ENCODE data around the gene ZNF763.
A peak's percentile ranks its signal among the peaks of the same experiment; 100 is the strongest.
"Not testable (repeated sequence)": the region's sequence is repeated elsewhere in the genome, so short reads cannot be mapped to it uniquely, and the experiment has no call there.

ZNF763 gene

DNA sequence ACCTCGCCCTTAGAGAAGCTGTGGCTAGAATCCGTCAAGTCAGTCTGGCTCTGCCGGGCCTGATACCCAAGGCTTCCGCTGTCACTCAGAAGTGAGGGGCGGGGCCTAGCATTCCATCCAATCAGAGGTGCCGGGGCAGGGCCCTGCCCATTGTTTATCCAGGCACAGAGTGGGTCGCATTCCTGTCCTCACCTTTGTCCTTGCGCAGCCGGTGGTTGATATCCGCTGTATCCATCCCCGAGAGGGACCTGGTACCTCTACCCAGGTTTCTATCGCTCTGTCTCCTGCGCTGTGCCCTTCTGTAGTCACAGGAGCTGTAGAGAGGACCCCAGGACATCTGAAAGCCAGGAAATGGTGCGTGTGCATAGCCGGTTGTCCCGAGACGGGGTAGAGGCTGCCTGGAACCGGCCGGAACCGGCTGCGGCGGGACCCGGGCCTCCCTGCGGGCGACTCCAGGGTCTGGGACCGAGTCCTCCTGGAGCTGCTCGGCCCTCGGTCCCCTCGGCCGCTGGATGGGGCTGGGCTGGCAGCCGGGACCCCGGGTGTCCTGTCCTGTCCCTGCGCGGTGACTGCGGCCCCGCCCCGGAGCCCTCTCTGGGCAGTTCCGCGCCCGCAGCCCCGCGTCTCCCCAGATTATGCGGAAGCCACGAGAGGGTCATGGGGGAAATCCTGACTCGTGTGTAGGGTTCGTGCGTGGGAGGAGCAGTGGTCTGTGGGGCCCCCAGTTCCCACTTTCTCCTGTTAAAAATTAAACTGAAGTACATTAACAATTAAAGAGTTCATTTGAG lies at the start of gene ZNF763:
Gene ZNF763, plus strand, starts transcription at position 183 of the 788 bp plus-strand sequence. Its CDS starts 169 bp downstream, at position 352.
- no peak for FAIRE-seq

DNA sequence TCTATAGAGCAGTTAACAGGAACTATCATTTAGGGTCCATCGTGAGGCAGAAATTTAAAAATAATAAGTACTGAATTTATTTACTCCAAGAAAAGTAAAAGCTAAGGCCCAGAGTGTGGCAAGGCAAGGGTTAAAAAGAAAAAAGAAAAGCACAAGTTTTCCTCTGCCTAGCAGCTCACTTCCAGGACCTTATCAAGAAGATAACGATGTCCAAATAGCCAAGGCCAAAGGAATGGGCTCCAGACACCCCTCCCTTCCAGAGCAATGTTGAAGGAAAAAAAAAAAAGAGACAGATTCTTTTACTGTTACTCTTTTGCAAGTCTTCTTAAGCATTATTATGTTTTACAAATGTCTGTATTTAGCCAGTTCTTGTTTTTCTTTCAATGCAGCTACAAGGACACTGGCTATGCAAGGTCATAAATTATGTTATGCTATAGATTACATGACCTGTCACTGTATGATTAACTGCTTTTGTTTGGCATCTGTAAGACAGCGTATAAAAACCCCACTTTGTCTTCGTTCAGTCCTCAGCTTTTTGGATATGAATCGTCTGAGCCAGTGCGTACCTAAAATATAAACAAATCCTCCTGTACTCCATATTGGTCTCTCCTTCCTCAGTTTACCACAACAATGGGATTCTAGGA lies 42.9 kb upstream of the ZNF763 start:
- no peak for FAIRE-seq

DNA sequence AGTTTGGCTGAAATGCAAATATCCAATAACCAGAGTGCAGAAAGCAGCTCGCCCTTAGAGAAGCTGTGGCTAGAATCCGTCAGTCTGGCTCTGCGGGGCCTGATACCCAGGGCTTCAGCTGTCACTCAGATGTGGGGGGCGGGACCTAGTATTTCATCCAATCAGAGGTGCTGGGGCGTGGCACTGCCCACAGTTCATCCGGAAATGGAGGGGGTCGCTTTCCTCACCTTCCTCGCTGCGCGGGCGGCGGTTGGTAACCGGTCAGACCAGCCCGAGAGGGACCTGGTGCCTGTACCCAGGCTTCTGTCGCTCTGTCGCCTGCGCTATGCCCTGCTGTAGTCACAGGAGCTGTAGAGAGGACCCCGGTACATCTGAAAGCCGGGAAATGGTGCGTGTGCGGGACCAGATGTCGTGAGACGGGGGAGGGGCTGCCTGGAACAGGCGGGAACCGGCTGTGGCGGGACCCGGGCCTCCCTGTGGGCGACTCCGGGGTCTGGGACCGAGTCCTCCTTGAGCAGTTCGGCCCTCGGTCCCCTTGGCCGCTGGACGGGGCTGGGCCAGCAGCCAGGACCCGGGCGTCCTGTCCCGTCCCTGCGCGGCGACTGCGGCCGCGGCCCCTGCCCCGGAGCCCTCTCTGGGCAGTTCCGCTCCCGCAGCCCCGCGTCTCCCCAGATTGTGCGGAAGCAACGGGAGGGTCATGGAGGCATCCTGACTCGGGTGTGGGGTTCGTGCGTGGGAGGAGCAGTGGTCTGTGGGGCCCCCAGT lies 39.8 kb upstream of the ZNF763 start, which contains the start of gene ZNF700:
Gene ZNF700, plus strand, starts transcription at position 222 of the 765 bp plus-strand sequence. Its CDS starts 104 bp downstream, at position 326.
- FAIRE-seq, result peak; percentile 82

- not testable (repeated sequence) for FAIRE-seq
Measured at GRCh38 chr19:11925651-11926187, 39.1 kb upstream of the ZNF763 start.

- FAIRE-seq, result no peak
Measured at GRCh38 chr19:11927227-11927626, 37.6 kb upstream of the ZNF763 start.

DNA sequence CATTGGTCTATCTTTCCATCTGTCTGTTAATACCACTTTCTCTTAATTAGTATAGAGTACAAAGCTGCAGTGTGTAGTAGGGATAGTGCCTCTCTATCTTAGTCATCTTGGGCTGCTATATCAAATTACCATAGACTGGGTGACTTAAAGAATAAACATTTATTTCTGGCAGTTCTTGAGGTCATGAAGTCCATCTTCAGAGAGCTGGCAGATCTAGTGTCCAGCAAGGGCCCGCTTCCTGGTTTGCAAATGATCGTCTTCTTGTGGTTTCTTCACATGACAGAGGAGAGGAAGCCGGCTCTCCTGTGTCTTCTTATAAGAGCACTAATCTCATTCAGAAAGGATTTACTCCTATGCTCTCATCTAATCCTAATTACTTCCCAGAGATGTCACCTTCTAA lies 33.8 kb upstream of the ZNF763 start:
- FAIRE-seq, result no peak

DNA sequence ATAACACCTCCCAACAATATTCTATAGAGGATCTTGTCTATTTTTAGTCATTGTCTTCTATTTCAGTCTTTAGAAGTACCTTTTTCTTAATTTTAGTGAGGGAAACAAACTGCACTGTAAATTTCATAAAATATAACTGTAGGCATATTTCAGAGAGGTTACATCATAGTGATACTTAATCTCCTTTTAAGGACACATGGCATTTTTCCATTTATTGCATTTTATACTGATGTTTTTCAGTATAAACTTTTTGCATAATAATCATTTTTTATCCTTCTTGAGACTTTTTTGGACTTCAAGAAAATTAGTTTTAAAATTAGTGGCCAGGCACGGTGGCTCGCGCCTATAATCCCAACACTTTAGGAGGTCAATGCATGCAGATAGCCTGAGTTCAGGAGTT lies 33.3 kb upstream of the ZNF763 start:
- FAIRE-seq, result no peak

- FAIRE-seq, result not testable (repeated sequence)
Measured at GRCh38 chr19:11935829-11936228, 29.0 kb upstream of the ZNF763 start.

GRCh38 chr19:11938383-11938782 lies 26.5 kb upstream of the ZNF763 start:
- FAIRE-seq, result not testable (repeated sequence)

- FAIRE-seq, result not testable (repeated sequence)
Measured at GRCh38 chr19:11941361-11941887, 23.4 kb upstream of the ZNF763 start.

- FAIRE-seq, result no peak
Measured at GRCh38 chr19:11942008-11942842, 22.6 kb upstream of the ZNF763 start.

DNA sequence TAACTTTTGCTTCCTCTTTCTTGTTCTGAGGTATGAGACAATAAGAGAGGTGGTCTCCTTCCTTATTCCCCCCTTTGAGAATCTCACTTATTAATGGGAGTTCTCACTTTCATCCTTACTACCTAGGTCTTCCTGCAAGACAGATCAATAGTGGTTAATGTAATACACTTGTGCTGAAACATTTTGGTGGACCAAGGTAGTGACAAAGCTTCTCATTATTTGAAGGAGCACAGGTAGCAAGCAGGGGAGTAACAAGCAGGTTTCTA lies 22.1 kb upstream of the ZNF763 start:
- no peak for FAIRE-seq

- FAIRE-seq, result no peak
Measured at GRCh38 chr19:11944656-11945055, 20.2 kb upstream of the ZNF763 start.

DNA sequence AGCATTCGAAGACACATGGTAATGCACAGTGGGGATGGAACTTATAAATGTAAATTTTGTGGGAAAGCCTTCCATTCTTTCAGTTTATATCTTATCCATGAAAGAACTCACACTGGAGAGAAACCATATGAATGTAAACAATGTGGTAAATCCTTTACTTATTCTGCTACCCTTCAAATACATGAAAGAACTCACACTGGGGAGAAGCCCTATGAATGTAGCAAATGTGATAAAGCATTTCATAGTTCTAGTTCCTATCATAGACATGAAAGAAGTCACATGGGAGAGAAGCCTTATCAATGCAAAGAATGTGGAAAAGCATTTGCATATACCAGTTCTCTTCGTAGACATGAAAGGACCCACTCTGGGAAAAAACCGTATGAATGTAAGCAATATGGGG lies 16.2 kb upstream of the ZNF763 start:
- FAIRE-seq, result no peak

GRCh38 chr19:11949201-11949600 lies 15.6 kb upstream of the ZNF763 start:
- no peak for FAIRE-seq

DNA sequence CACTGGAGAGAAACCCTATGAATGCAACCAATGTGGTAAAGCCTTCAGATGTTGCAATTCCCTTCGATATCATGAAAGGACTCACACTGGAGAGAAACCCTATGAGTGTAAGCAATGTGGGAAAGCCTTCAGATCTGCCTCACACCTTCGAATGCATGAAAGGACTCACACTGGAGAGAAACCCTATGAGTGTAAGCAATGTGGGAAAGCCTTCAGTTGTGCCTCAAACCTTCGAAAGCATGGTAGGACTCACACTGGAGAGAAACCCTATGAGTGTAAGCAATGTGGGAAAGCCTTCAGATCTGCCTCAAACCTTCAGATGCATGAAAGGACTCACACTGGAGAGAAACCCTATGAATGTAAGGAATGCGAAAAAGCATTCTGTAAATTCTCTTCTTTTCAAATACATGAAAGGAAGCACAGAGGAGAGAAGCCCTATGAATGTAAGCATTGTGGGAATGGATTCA lies 15.2 kb upstream of the ZNF763 start:
- not testable (repeated sequence) for FAIRE-seq

DNA sequence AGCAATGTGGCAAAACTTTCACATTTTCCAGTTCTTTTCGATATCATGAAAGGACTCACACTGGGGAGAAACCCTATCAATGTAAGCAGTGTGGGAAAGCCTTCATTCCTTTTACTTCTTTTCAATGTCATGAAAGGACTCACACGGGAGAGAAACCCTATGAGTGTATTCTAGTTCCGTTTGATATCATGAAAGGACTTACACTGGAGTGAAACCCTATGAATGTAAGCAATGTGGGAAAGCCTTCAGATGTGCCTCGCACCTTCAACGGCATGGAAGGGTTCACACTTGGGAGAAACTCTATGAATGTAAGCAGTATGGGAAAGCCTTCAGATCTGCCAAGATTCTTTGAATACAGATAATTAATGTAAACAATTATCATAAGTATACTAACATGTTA lies 14.5 kb upstream of the ZNF763 start:
- no peak for FAIRE-seq

- FAIRE-seq, result no peak
Measured at GRCh38 chr19:11963566-11964355, 1.1 kb upstream of the ZNF763 start.

DNA sequence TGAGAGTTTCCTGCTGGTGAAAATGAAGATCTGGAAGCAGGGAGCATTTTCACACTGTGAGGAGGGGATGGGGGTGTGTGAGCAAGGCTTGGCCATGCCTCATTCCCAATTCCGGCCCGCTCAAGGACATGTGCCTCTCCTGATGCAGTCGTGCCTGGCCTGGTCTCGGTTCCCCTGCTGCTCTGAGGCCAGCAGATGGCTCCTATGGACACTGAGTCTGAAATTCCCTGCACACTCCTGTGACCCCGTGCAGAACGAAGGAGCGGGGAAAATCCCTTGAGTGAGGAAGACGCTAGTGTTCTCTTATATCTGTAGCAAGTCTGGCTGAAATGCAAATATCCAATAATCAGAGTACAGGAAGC lies 363 bp upstream of the ZNF763 start:
- no peak for FAIRE-seq

- no peak for FAIRE-seq
Measured at GRCh38 chr19:11970174-11970573, 5.3 kb downstream of the ZNF763 start.

DNA sequence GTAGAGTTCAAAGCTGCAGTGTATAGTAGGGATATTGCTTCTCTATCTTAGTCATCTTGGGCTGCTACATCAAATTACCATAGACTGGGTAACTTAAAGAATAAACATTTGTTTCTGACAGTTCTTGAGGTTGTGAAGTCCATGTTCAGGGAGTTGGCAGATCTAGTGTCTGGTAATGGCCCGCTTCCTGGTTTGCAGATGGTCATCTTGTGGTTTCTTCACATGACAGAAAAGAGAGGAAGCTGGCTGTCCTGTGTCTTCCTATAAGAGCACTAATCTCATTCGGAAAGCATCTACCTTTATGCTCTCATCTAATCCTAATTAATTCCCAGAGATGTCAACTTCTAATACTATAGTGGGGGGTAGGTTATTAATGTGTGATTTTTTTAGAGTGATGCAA lies 6.2 kb downstream of the ZNF763 start:
- FAIRE-seq, result no peak

Measured in A204.1 (cell line).